ENCODE results near the gene GPD2. TPM values are rescaled to one million over a fixed set of nuclear protein-coding genes. Genes with fewer than 3 reads are reported as not detected.
"Not testable (repeated sequence)": the region's sequence is repeated elsewhere in the genome, so short reads cannot be mapped to it uniquely, and the experiment has no call there.

Gene GPD2
- total and polyA plus RNA-seq, 11 donors: 3.5 to 24.8 (median 14.1) TPM

- no peak for ATAC-seq
- no peak for DNase-seq
Observed at GRCh38 chr2:156601855-156602551, 165.8 kb downstream of the GPD2 start.

GRCh38 chr2:156602552-156602933 lies 166.4 kb downstream of the GPD2 start:
- no peaks in the 10 kb centered on the region for H3K9me3 ChIP-seq
- H3K4me3 ChIP-seq: no peak overlapping the region
- no peak for DNase-seq
- TF ChIP-seq, protein P1, sequence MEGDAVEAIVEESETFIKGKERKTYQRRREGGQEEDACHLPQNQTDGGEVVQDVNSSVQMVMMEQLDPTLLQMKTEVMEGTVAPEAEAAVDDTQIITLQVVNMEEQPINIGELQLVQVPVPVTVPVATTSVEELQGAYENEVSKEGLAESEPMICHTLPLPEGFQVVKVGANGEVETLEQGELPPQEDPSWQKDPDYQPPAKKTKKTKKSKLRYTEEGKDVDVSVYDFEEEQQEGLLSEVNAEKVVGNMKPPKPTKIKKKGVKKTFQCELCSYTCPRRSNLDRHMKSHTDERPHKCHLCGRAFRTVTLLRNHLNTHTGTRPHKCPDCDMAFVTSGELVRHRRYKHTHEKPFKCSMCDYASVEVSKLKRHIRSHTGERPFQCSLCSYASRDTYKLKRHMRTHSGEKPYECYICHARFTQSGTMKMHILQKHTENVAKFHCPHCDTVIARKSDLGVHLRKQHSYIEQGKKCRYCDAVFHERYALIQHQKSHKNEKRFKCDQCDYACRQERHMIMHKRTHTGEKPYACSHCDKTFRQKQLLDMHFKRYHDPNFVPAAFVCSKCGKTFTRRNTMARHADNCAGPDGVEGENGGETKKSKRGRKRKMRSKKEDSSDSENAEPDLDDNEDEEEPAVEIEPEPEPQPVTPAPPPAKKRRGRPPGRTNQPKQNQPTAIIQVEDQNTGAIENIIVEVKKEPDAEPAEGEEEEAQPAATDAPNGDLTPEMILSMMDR (IDR thresholded peaks at IDR 0.05): no peak
- TF ChIP-seq POLR2A (IDR thresholded peaks at IDR 0.05): no peak
- no peaks in the 10 kb centered on the region for H3K36me3 ChIP-seq
- intact Hi-C loops (cut with DNase I): no loop called here
- no peak for ATAC-seq
- no peaks in the 10 kb centered on the region for H3K27me3 ChIP-seq
- H3K4me1 ChIP-seq: no peaks in the 10 kb centered on the region
- H3K27ac ChIP-seq: no peak overlapping the region

More at GRCh38 chr2:156601855-156602551, 165.8 kb downstream of the GPD2 start:
- TF ChIP-seq, protein P1 (IDR thresholded peaks at IDR 0.05): no peak
- no peak for TF ChIP-seq POLR2A (IDR thresholded peaks at IDR 0.05)
- Histone ChIP-seq H3K27ac (no peak overlapping the region), H3K4me1 (no peaks in the 10 kb centered on the region), H3K4me3 (no peak overlapping the region), H3K27me3 (no peaks in the 10 kb centered on the region), H3K36me3 (no peaks in the 10 kb centered on the region), H3K9me3 (no peaks in the 10 kb centered on the region)
- WGBS, 4 donors: 84 to 90% (median 86%) methylated on average over 6 of the region's 6 CpGs
- intact Hi-C loops (cut with DNase I): no loop called here

- Histone ChIP-seq H3K36me3 (no peaks in the 10 kb centered on the region), H3K9me3 (no peaks in the 10 kb centered on the region), H3K27me3 (no peaks in the 10 kb centered on the region), H3K4me3 (no peak overlapping the region), H3K27ac (no peak overlapping the region), H3K4me1 (no peaks in the 10 kb centered on the region)
- DNase-seq (no peak), ATAC-seq (no peak)
- WGBS, 4 donors: 35 to 46% (median 42%) methylated on average over 2 of the region's 2 CpGs
- no peak for TF ChIP-seq POLR2A (IDR thresholded peaks at IDR 0.05)
- TF ChIP-seq, protein P1 (IDR thresholded peaks at IDR 0.05): no peak
- intact Hi-C loops (cut with DNase I): no loop called here
Observed at GRCh38 chr2:156615836-156616322, 179.7 kb downstream of the GPD2 start.

DNA sequence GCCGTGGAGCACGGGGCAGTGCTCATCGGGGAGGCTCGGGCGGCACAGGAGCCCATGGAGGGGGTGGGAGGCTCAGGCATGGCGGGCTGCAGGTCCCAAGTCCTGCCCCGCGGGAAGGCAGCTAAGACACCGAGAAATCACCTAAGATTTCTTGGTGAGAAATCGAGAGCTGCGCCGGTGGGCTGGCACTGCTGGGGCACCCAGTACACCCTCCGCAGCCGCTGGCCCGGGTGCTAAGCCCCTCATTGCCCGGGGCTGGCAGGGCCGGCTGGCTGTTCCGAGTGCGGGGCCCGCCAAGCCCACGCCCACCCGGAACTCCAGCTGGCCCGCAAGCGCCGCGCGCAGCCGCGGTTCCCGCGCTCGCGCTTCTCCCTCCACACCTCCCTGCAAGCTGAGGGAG lies 181.9 kb downstream of the GPD2 start:
- H3K27me3 ChIP-seq; H3K36me3 ChIP-seq; H3K9me3 ChIP-seq; intact Hi-C loops (cut with DNase I); ATAC-seq; H3K4me3 ChIP-seq; H3K4me1 ChIP-seq; H3K27ac ChIP-seq; DNase-seq: not testable (repeated sequence)
- WGBS, 4 donors: 96 to 97% (median 97%) methylated on average over 32 to 33 of the region's 33 CpGs

All from heart left ventricle (tissue), 16 donors.